ENCODE measurements around the gene MTMR10. TPM values are rescaled to one million over a fixed set of nuclear protein-coding genes. Genes with fewer than 3 reads are reported as not detected.
A peak's percentile ranks its signal among the peaks of the same experiment; 100 is the strongest.

MTMR10 gene
- total and polyA plus RNA-seq, 9 donors = 13.6 to 21.3 (median 15.4) TPM

- DNase-seq = peak; percentile 5
- H3K27ac ChIP-seq (ENCODE audit: low read length) = peak overlapping the region; percentile 87
- H3K36me3 ChIP-seq (ENCODE audit: control insufficient read depth, insufficient read depth, low read length) = peaks cover 3% of the 10 kb centered on the region
- no peaks in the 10 kb centered on the region for H3K27me3 ChIP-seq (ENCODE audit: control insufficient read depth, insufficient read depth, low read length)
- peak overlapping the region; percentile 96 for H3K4me3 ChIP-seq (ENCODE audit: low read length)
- H3K9me3 ChIP-seq (replicated peaks; ENCODE audit: control insufficient read depth, low read depth, low read length) = no peaks in the 10 kb centered on the region
- peaks cover 6% of the 10 kb centered on the region for H3K4me1 ChIP-seq (ENCODE audit: control insufficient read depth, insufficient read depth, low read length)
- 86% methylated on average over 4 of the region's 7 CpGs for WGBS (ENCODE audit: insufficient coverage)
Measured at GRCh38 chr15:30992249-30992864, 929 bp upstream of the MTMR10 start.

GRCh38 chr15:30990446-30991254 lies 778 bp downstream of the MTMR10 start:
- WGBS (ENCODE audit: insufficient coverage) = 0% methylated on average over 12 of the region's 24 CpGs

GRCh38 chr15:30990036-30990435 lies 1.4 kb downstream of the MTMR10 start:
- H3K27ac ChIP-seq (ENCODE audit: low read length) = peak overlapping the region; percentile 95

More at GRCh38 chr15:30990446-30991254, 778 bp downstream of the MTMR10 start:
- peak; percentile 44 for DNase-seq
- peaks cover 10% of the 10 kb centered on the region for H3K36me3 ChIP-seq (ENCODE audit: control insufficient read depth, insufficient read depth, low read length)
- H3K9me3 ChIP-seq (replicated peaks; ENCODE audit: control insufficient read depth, low read depth, low read length) = no peaks in the 10 kb centered on the region
- H3K27me3 ChIP-seq (ENCODE audit: control insufficient read depth, insufficient read depth, low read length) = no peaks in the 10 kb centered on the region
- H3K4me1 ChIP-seq (ENCODE audit: control insufficient read depth, insufficient read depth, low read length) = peaks cover 6% of the 10 kb centered on the region
- H3K4me3 ChIP-seq (ENCODE audit: low read length) = peak overlapping the region; percentile 96
- peak overlapping the region; percentile 95 for H3K27ac ChIP-seq (ENCODE audit: low read length)

GRCh38 chr15:30985081-30985531 lies 6.3 kb downstream of the MTMR10 start:
- Histone ChIP-seq H3K4me1 (ENCODE audit: control insufficient read depth, insufficient read depth, low read length) (peaks cover 7% of the 10 kb centered on the region), H3K4me3 (ENCODE audit: low read length) (no peak overlapping the region), H3K27ac (ENCODE audit: low read length) (no peak overlapping the region), H3K27me3 (ENCODE audit: control insufficient read depth, insufficient read depth, low read length) (no peaks in the 10 kb centered on the region), H3K9me3 (replicated peaks; ENCODE audit: control insufficient read depth, low read depth, low read length) (no peaks in the 10 kb centered on the region), H3K36me3 (ENCODE audit: control insufficient read depth, insufficient read depth, low read length) (peaks cover 24% of the 10 kb centered on the region)
- DNase-seq = peak; percentile 16
- 17% methylated on average over 1 of the region's 3 CpGs for WGBS (ENCODE audit: insufficient coverage)

More at GRCh38 chr15:30990036-30990435, 1.4 kb downstream of the MTMR10 start:
- Histone ChIP-seq H3K9me3 (replicated peaks; ENCODE audit: control insufficient read depth, low read depth, low read length) (no peaks in the 10 kb centered on the region), H3K36me3 (ENCODE audit: control insufficient read depth, insufficient read depth, low read length) (peaks cover 12% of the 10 kb centered on the region), H3K4me1 (ENCODE audit: control insufficient read depth, insufficient read depth, low read length) (peaks cover 6% of the 10 kb centered on the region), H3K27me3 (ENCODE audit: control insufficient read depth, insufficient read depth, low read length) (no peaks in the 10 kb centered on the region), H3K4me3 (ENCODE audit: low read length) (peak overlapping the region; percentile 96)
- WGBS (ENCODE audit: insufficient coverage) = no CpG with 5 or more reads among the region's 2 CpGs
- peak; percentile 7 for DNase-seq

- Histone ChIP-seq H3K9me3 (replicated peaks; ENCODE audit: control insufficient read depth, low read depth, low read length) (no peaks in the 10 kb centered on the region), H3K36me3 (ENCODE audit: control insufficient read depth, insufficient read depth, low read length) (peaks cover 29% of the 10 kb centered on the region), H3K27ac (ENCODE audit: low read length) (no peak overlapping the region), H3K4me1 (ENCODE audit: control insufficient read depth, insufficient read depth, low read length) (peaks cover 5% of the 10 kb centered on the region), H3K27me3 (ENCODE audit: control insufficient read depth, insufficient read depth, low read length) (no peaks in the 10 kb centered on the region), H3K4me3 (ENCODE audit: low read length) (no peak overlapping the region)
- DNase-seq = no peak
- 85% methylated on average over 3 of the region's 6 CpGs for WGBS (ENCODE audit: insufficient coverage)
Measured at GRCh38 chr15:30984542-30984941, 6.9 kb downstream of the MTMR10 start.

GRCh38 chr15:30984118-30984517 lies 7.3 kb downstream of the MTMR10 start:
- H3K4me1 ChIP-seq (ENCODE audit: control insufficient read depth, insufficient read depth, low read length) = peaks cover 5% of the 10 kb centered on the region
- no peak overlapping the region for H3K27ac ChIP-seq (ENCODE audit: low read length)
- H3K27me3 ChIP-seq (ENCODE audit: control insufficient read depth, insufficient read depth, low read length) = no peaks in the 10 kb centered on the region
- DNase-seq = no peak
- H3K36me3 ChIP-seq (ENCODE audit: control insufficient read depth, insufficient read depth, low read length) = peaks cover 31% of the 10 kb centered on the region
- H3K9me3 ChIP-seq (replicated peaks; ENCODE audit: control insufficient read depth, low read depth, low read length) = no peaks in the 10 kb centered on the region
- H3K4me3 ChIP-seq (ENCODE audit: low read length) = no peak overlapping the region
- WGBS (ENCODE audit: insufficient coverage) = 70% methylated on average over 2 of the region's 3 CpGs

GRCh38 chr15:30979457-30979856 lies 12.0 kb downstream of the MTMR10 start:
- Histone ChIP-seq H3K4me1 (ENCODE audit: control insufficient read depth, insufficient read depth, low read length) (no peaks in the 10 kb centered on the region), H3K36me3 (ENCODE audit: control insufficient read depth, insufficient read depth, low read length) (peaks cover 19% of the 10 kb centered on the region), H3K27me3 (ENCODE audit: control insufficient read depth, insufficient read depth, low read length) (no peaks in the 10 kb centered on the region), H3K27ac (ENCODE audit: low read length) (no peak overlapping the region), H3K9me3 (replicated peaks; ENCODE audit: control insufficient read depth, low read depth, low read length) (no peaks in the 10 kb centered on the region), H3K4me3 (ENCODE audit: low read length) (no peak overlapping the region)
- 100% methylated on average over 4 of the region's 5 CpGs for WGBS (ENCODE audit: insufficient coverage)
- peak; percentile 27 for DNase-seq

GRCh38 chr15:30978328-30978727 lies 13.1 kb downstream of the MTMR10 start:
- H3K27ac ChIP-seq (ENCODE audit: low read length) = no peak overlapping the region
- DNase-seq = no peak
- no peak overlapping the region for H3K4me3 ChIP-seq (ENCODE audit: low read length)
- H3K4me1 ChIP-seq (ENCODE audit: control insufficient read depth, insufficient read depth, low read length) = no peaks in the 10 kb centered on the region
- H3K9me3 ChIP-seq (replicated peaks; ENCODE audit: control insufficient read depth, low read depth, low read length) = no peaks in the 10 kb centered on the region
- H3K27me3 ChIP-seq (ENCODE audit: control insufficient read depth, insufficient read depth, low read length) = no peaks in the 10 kb centered on the region
- peaks cover 21% of the 10 kb centered on the region for H3K36me3 ChIP-seq (ENCODE audit: control insufficient read depth, insufficient read depth, low read length)

- Histone ChIP-seq H3K4me1 (ENCODE audit: control insufficient read depth, insufficient read depth, low read length) (no peaks in the 10 kb centered on the region), H3K27ac (ENCODE audit: low read length) (no peak overlapping the region), H3K4me3 (ENCODE audit: low read length) (no peak overlapping the region), H3K36me3 (ENCODE audit: control insufficient read depth, insufficient read depth, low read length) (peaks cover 17% of the 10 kb centered on the region), H3K9me3 (replicated peaks; ENCODE audit: control insufficient read depth, low read depth, low read length) (no peaks in the 10 kb centered on the region), H3K27me3 (ENCODE audit: control insufficient read depth, insufficient read depth, low read length) (no peaks in the 10 kb centered on the region)
- DNase-seq = no peak
- WGBS (ENCODE audit: insufficient coverage) = no CpG with 5 or more reads among the region's 5 CpGs
Measured at GRCh38 chr15:30974112-30974511, 17.3 kb downstream of the MTMR10 start.

GRCh38 chr15:30973379-30973778 lies 18.0 kb downstream of the MTMR10 start:
- WGBS (ENCODE audit: insufficient coverage) = 100% methylated on average over 3 of the region's 4 CpGs
- Histone ChIP-seq H3K27me3 (ENCODE audit: control insufficient read depth, insufficient read depth, low read length) (no peaks in the 10 kb centered on the region), H3K4me3 (ENCODE audit: low read length) (no peak overlapping the region), H3K36me3 (ENCODE audit: control insufficient read depth, insufficient read depth, low read length) (peaks cover 17% of the 10 kb centered on the region), H3K4me1 (ENCODE audit: control insufficient read depth, insufficient read depth, low read length) (no peaks in the 10 kb centered on the region), H3K27ac (ENCODE audit: low read length) (no peak overlapping the region), H3K9me3 (replicated peaks; ENCODE audit: control insufficient read depth, low read depth, low read length) (no peaks in the 10 kb centered on the region)
- DNase-seq = no peak

Measured in muscle of leg (tissue), 11 donors.